Dedifferentiated amniotic fluid mesenchymal stem cell (primary cell): Measurements from ENCODE around the gene TMEM236.

ENCODE experiments used
- DNase-seq: peaks from one replicate; pipeline ENCODE4 v3.0.0-alpha.2; 2016; ENCODE audit errors: extremely low spot score

The TMEM236 gene

DNA sequence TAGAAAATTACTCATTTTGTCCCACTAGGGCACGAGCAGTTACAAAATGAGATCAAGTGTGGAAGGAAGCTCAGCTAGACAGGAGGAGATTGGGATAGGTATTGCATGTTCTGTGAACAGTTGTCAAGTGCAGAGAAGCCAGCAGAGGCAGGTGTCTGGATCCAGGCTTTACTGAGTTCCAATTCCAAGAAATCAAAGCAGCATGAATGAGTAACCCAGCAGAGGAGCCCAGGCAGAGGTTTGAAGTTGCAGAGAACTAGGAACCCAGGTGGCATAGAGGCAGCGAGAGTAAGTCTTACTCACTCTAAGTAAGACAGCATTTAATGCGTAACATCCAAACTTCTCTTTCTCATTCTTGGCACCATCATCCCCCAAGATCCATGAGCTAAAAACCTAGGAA lies 68.9 kb downstream of the TMEM236 start:
- DNase-seq = no peak

- no peak for DNase-seq
These were observed 69.9 kb downstream of the TMEM236 start for GRCh38 chr10:17821893-17822292.

GRCh38 chr10:17831341-17831740 lies 79.3 kb downstream of the TMEM236 start:
- no peak for DNase-seq

GRCh38 chr10:17831896-17832295 lies 79.9 kb downstream of the TMEM236 start:
- DNase-seq = no peak

- DNase-seq = no peak
These were observed 81.7 kb downstream of the TMEM236 start for GRCh38 chr10:17833656-17834055.

DNA sequence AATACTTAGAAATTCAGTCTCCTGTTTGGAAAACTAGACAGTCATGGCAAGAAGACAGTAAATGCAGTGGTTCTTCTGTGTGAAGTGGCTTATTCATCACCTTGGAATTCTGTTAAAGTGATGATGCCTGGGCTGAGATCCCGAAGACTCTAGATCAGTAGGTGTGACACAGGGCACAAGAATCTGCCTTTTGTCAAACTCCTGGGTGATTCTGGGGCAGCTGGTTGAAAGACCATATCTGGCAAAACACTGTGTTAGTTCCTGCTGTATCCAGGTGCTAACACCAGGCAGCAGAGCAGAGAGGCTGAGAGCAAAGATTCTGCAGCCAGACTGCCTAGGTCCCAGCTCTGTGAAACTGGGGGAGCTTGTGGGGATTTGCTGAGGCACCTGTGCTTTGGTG lies 83.7 kb downstream of the TMEM236 start:
- peak; percentile 63 for DNase-seq

GRCh38 chr10:17836942-17837341 lies 84.9 kb downstream of the TMEM236 start:
- DNase-seq = peak; percentile 16

DNA sequence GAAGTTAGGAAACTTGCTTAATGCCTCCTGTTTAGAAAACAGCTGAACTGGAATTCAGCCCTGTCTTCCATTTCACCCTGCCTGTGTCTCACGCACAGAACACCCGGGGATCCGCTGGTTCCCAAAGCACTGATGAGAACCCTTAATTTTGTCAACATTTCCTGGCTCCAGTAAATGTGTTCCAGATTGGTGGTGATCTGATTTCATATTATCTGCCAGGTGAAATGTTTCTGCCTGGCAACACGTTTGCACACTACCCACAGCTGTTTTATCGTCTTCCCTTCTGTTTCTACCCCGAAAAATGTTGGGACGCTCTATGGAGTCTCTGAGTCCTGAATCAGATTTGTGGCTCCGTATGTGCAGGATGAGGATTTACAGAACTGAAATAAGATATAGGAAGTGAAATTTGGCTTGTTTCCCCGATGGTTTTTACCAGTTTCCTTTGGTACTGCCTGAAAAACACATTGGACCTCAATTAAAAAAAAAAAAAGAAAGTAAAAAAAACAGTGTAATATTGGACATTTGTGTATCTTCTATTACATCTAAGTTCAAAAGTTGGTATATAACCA lies 86.2 kb downstream of the TMEM236 start:
- DNase-seq = no peak

DNA sequence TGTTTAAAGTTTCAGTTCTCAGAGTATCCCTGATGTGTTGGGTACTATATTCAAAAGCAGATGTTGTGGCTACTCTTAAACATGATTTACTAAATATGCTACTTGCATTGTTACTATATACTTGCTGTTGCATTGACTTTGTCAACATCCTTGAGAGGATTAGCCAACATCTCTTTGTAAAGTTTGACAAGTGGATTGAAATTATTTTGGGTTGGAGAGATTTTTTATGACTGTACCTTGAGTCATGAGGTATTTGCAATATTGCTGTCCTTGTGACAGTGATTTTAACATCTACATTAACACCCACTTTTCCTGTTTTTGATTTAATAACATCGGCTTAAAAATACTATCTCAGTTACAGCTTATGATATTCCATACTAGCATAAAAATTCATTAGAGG lies 89.0 kb downstream of the TMEM236 start:
- DNase-seq = no peak

GRCh38 chr10:17842641-17843040 lies 90.6 kb downstream of the TMEM236 start:
- DNase-seq = no peak

- peak; percentile 61 for DNase-seq
These were observed 95.7 kb downstream of the TMEM236 start for GRCh38 chr10:17847585-17848296.

- no peak for DNase-seq
These were observed 96.6 kb downstream of the TMEM236 start for GRCh38 chr10:17848646-17849045.
